Endothelial cell (in vitro differentiated cells): ENCODE results near the gene CHAF1A. TPM values are rescaled to one million over a fixed set of nuclear protein-coding genes. Genes with fewer than 3 reads are reported as not detected.

Experiments used
- DNase-seq: peaks from one replicate; pipeline ENCODE4 v3.0.0; 2021; ENCODE audit warnings: low spot score
- H3K27ac Mint-ChIP-seq: one replicate; pipeline ENCODE4 v1.8.0; 2021; ENCODE audit warnings: mixed read lengths, inconsistent platforms; ENCODE audit not compliant: unreplicated experiment
- H3K27me3 Mint-ChIP-seq: one replicate; pipeline ENCODE4 v1.8.0; 2021; ENCODE audit warnings: mild to moderate bottlenecking, moderate library complexity, mixed read lengths, inconsistent platforms; ENCODE audit not compliant: unreplicated experiment
- H3K36me3 Mint-ChIP-seq: one replicate; pipeline ENCODE4 v1.8.0; 2021; ENCODE audit warnings: mild to moderate bottlenecking, low read depth, mixed read lengths, inconsistent platforms; ENCODE audit not compliant: unreplicated experiment
- H3K4me1 Mint-ChIP-seq: one replicate; pipeline ENCODE4 v1.8.0; 2021; ENCODE audit warnings: mild to moderate bottlenecking, mixed read lengths, inconsistent platforms; ENCODE audit not compliant: unreplicated experiment
- H3K4me3 Mint-ChIP-seq: one replicate; pipeline ENCODE4 v1.8.0; 2021; ENCODE audit warnings: mild to moderate bottlenecking, mixed read lengths, inconsistent platforms; ENCODE audit not compliant: unreplicated experiment
- H3K9me3 Mint-ChIP-seq: one replicate; pipeline ENCODE4 v1.8.0; 2021; ENCODE audit warnings: mixed read lengths, inconsistent platforms; ENCODE audit not compliant: unreplicated experiment
- CTCF ChIP-seq: fragments of 200-600 bp; sonication (generic); IDR thresholded peaks from one replicate; pipeline ENCODE4 v1.5.0; 2021; ENCODE audit warnings: antibody characterized with exemption; ENCODE audit not compliant: unreplicated experiment
- total RNA-seq: library from RNA; stranded (reverse); fragmentation: NEBNext Ultra II Directional; extraction: Animal tissue kit (Norgen Biotek cat#: 25700); gene quantifications from one replicate; pipeline ENCODE4 v1.2.1, GENCODE V29; 2021; ENCODE audit not compliant: unreplicated experiment

Gene CHAF1A
- total RNA-seq, 1 donor from 2014 or later: 29.8 TPM

- DNase-seq: no peak
- Mint-ChIP-seq H3K27me3 (peaks cover 11% of the 10 kb centered on the region), H3K4me3 (no peak overlapping the region), H3K9me3 (no peaks in the 10 kb centered on the region), H3K4me1 (peaks cover 26% of the 10 kb centered on the region), H3K27ac (peak overlapping the region; percentile 30), H3K36me3 (peaks cover 13% of the 10 kb centered on the region)
- no peak for TF ChIP-seq CTCF
Observed at GRCh38 chr19:4375164-4376027, 27.0 kb upstream of the CHAF1A start.

GRCh38 chr19:4376028-4376670, 26.3 kb upstream of the CHAF1A start:
- H3K27me3 Mint-ChIP-seq: peaks cover 8% of the 10 kb centered on the region
- no peaks in the 10 kb centered on the region for H3K9me3 Mint-ChIP-seq
- H3K4me1 Mint-ChIP-seq: peaks cover 30% of the 10 kb centered on the region
- no peak for TF ChIP-seq CTCF
- no peak overlapping the region for H3K4me3 Mint-ChIP-seq
- peak overlapping the region; percentile 30 for H3K27ac Mint-ChIP-seq
- DNase-seq: no peak
- H3K36me3 Mint-ChIP-seq: peaks cover 11% of the 10 kb centered on the region

- Mint-ChIP-seq H3K4me1 (peaks cover 31% of the 10 kb centered on the region), H3K9me3 (no peaks in the 10 kb centered on the region), H3K36me3 (peaks cover 11% of the 10 kb centered on the region), H3K27me3 (peaks cover 7% of the 10 kb centered on the region), H3K27ac (no peak overlapping the region), H3K4me3 (no peak overlapping the region)
- no peak for TF ChIP-seq CTCF
- DNase-seq: no peak
Observed at GRCh38 chr19:4376671-4376990, 25.8 kb upstream of the CHAF1A start.

GRCh38 chr19:4376991-4377781, 25.3 kb upstream of the CHAF1A start:
- H3K4me1 Mint-ChIP-seq: peaks cover 34% of the 10 kb centered on the region
- peaks cover 14% of the 10 kb centered on the region for H3K36me3 Mint-ChIP-seq
- TF ChIP-seq CTCF: no peak
- no peak overlapping the region for H3K4me3 Mint-ChIP-seq
- no peaks in the 10 kb centered on the region for H3K9me3 Mint-ChIP-seq
- no peak for DNase-seq
- H3K27me3 Mint-ChIP-seq: peaks cover 9% of the 10 kb centered on the region
- no peak overlapping the region for H3K27ac Mint-ChIP-seq
